Measurements from ENCODE around the gene HIP1.
"Not testable (repeated sequence)": the region's sequence is repeated elsewhere in the genome, so short reads cannot be mapped to it uniquely, and the experiment has no call there.

The HIP1 gene

DNA sequence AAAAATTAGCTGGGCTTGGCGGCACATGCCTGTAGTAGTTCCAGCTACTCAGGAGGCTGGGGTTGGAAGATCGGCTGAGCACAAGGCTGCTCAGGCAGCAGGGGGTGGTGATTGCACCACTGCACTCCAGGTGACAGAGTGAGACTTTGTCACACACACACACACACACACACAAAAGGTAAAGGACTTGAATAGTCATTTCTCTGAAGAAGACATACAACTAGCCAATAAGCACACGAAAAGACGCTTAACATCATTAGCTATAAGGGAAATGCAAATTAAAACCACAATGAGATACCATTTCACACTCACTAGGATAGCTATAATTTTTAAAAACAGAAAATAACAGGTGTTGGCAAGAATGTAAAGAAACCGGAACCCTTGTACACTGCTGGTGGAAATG lies 48.6 kb downstream of the HIP1 start:
- TF ChIP-seq, protein P1, sequence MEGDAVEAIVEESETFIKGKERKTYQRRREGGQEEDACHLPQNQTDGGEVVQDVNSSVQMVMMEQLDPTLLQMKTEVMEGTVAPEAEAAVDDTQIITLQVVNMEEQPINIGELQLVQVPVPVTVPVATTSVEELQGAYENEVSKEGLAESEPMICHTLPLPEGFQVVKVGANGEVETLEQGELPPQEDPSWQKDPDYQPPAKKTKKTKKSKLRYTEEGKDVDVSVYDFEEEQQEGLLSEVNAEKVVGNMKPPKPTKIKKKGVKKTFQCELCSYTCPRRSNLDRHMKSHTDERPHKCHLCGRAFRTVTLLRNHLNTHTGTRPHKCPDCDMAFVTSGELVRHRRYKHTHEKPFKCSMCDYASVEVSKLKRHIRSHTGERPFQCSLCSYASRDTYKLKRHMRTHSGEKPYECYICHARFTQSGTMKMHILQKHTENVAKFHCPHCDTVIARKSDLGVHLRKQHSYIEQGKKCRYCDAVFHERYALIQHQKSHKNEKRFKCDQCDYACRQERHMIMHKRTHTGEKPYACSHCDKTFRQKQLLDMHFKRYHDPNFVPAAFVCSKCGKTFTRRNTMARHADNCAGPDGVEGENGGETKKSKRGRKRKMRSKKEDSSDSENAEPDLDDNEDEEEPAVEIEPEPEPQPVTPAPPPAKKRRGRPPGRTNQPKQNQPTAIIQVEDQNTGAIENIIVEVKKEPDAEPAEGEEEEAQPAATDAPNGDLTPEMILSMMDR (IDR thresholded peaks at IDR 0.05; ENCODE audit: insufficient read depth, low read depth, low read length, missing control alignments): no peak
- peak; percentile 54 for DNase-seq (ENCODE audit: low read depth)
- no peak overlapping the region for H3K4me3 ChIP-seq (ENCODE audit: low read depth, low read length)

DNA sequence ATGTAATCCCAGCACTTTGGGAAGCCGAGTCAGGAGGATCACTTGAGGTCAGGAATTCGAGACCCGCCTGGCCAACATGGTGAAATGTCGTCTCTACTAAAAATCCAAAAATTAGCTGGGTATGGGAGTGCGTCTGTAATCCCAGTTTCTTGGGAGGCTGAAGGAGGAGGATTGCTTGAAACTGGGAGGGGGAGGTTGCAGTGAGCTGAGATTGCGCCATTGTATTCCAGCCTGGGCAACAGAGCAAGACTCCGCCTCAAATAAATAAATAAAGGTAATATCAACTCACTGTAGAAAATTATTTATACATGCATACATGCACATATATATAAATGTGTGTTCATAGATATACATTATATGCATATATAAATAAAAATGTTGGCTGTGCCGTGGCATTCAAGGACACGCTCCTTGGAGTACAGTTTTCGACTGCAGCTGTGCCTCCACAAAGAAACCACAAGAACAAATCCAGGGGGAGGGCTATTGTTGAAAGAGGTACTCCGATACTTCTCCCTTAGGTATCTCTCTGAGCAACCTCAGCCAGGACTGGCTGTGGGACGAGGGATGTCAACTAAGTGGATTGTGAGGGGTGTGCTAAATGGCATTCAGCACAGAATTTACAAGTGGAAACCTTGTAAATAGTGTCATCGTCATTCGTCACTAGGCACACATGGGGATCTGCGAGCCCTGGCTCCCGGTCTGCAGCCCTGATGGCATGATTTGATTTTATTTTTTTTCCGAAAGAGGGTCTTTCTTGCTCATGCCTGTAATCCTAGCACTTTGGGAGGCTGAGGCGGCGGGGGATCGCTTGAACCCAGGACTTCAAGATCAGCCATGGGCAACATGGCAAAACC lies 49.3 kb downstream of the HIP1 start:
- no peak for DNase-seq (ENCODE audit: low read depth)
- H3K4me3 ChIP-seq (ENCODE audit: low read depth, low read length): no peak overlapping the region
- TF ChIP-seq, protein P1 (IDR thresholded peaks at IDR 0.05; ENCODE audit: insufficient read depth, low read depth, low read length, missing control alignments): no peak

DNA sequence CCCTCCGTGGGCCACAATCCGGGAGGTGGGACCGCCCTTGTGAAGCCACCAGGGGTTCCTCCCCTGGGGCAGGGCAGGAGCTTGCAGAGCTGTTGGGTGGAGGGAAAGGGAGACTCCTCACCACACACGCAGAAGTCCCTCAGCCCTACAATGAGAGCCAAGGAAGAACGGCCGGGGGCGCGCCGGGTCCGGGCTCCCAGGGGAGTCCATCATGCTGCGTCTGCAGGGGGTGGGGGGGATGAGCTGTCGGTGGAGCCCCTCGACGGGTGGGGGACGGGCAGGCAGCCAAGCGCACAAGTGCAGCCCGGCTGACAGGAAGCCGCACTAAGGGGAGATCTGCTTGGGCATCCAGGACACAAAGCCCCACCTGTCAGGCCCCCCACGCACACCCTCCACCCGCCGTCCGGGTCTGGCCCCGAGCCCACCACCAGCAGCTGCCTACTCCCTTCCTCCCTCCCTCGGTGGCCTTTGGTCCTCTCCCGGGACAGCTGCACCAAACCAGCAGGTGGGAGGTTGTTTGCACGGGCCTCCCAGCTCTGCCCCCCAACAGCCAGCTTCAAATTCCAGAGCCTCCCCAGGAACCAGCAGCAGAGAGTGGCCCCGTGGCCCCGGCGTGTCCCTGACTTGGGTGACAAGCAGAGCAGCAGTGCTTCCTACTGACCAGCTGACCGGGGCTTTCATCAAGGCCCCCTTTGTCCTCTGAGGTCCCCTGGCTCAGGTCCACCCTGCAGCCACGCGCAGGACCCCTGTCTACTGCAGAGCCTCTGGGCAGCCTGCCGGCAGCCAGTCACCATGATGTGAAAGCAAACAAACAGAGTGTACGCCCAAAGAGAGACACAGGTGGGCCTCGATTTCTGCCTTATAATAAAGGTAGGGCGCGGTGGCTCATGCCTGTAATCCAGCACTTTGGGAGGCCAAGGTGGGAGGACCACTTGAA lies 50.3 kb downstream of the HIP1 start:
- H3K4me3 ChIP-seq (ENCODE audit: low read depth, low read length): no peak overlapping the region
- peak; percentile 30 for DNase-seq (ENCODE audit: low read depth)
- TF ChIP-seq, protein P1 (IDR thresholded peaks at IDR 0.05; ENCODE audit: insufficient read depth, low read depth, low read length, missing control alignments): no peak

DNA sequence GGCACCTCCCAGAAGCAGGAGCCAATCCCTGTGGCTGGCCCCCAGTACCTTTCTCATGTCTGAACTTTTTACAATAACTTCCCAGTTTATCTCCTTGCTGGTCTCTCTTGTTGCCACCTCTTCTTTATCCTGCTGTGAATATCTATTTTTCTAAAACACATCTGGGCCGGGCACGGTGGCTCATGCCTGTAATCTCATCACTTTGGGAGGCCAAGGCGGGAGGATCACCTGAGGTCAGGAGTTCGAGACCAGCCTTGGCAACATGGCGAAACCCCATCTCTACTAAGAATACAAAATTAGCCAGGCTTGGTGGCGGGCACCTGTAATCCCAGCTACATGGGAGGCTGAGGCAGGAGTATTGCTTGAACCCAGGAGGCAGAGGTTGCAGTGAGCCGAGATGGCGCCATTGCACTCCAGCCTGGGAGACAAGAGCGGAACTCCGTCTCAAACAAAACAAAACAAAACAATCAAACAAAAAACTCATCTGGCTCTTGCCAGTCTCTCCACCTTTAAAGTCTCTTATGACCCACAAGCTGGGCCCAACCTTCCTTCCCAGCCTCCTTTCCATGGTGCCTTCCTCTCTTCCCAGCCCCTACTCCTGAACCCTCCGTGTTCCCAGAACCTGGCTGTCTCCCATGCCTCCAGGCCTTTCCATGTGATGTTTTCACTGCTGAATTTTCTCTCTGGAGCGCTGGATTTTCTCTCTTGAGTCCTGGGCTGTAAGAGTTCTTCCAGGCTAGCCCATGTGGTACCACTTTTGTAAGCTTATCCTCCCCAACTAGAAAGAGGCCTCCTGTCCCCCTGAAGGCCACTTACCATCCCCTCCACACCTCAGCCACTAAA lies 51.3 kb downstream of the HIP1 start:
- DNase-seq (ENCODE audit: low read depth): no peak
- TF ChIP-seq, protein P1 (IDR thresholded peaks at IDR 0.05; ENCODE audit: insufficient read depth, low read depth, low read length, missing control alignments): no peak
- H3K4me3 ChIP-seq (ENCODE audit: low read depth, low read length): no peak overlapping the region

DNA sequence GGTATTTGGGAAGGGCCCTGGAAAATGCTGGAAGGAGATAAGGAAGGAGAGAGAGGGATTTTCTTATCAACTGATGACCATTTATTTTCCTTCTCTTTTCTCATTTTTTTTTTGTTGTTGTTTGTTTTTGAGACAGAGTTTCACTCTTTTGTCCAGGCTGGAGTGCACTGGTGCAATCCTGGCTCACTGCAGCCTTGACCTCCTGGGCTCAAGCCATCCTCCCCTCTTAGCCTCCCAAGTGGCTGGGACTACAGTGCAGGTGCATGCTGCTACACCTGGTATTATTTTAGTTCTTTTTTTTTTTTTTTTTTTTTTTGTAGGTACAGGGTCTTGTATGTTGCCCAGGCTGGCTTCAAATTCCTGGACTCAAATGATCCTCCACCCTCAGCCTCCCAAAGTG lies 52.2 kb downstream of the HIP1 start:
- no peak for DNase-seq (ENCODE audit: low read depth)
- H3K4me3 ChIP-seq (ENCODE audit: low read depth, low read length): no peak overlapping the region
- TF ChIP-seq, protein P1 (IDR thresholded peaks at IDR 0.05; ENCODE audit: insufficient read depth, low read depth, low read length, missing control alignments): no peak

DNA sequence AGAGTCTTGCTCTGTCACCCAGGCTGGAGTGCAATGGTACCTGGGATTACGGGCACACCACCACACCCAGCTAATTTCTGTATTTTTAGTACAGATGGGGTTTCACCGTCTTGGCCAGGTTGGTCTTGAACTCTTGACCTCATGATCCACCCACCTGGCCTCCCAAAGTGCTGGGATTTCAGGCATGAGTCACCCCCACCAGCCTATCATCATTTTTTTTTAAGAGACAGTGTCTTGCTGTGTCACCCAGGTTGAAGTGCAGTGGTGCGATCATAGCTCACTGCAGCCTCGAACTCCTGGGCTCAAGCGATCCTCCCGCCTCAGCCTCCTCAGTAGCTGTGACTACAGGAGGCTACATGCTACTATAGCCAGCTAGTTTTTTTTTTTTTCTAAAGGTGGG lies 56.7 kb downstream of the HIP1 start:
- not testable (repeated sequence) for H3K4me3 ChIP-seq (ENCODE audit: low read depth, low read length)

More for the DNA sequence above, 56.7 kb downstream of the HIP1 start:
- DNase-seq (ENCODE audit: low read depth): not testable (repeated sequence)
